ENCODE results near the gene ATG13.
A peak's percentile ranks its signal among the peaks of the same experiment; 100 is the strongest.

DNA sequence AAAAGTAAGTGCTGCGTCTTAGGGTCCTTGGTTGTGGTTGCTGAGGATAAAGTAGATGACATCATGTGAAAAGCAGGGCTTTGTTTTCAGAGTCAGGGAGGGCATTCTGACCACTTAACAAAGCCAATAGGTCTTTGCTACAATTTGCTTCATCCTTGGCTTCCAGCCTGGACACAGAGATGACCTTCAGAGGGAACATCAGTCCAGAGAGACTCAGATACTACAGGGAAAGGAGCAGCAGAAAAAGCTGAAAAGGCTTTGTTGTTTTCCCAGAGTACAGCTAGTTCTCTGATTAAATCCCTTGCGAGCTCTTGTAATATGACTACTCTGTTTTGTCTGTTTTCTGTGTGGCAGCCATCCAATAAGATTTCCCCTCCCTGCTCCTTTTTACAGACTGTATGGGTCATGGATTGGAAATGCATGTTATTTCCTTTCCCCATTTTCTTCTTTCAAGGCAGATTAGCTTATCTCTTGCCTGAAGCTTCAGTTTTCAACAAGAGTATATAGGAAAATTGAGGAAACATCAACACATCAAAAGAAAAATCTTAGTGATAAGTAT lies 31.9 kb downstream of the ATG13 start:
- TF ChIP-seq CTCF (IDR thresholded peaks at IDR 0.05; ENCODE audit: low read depth, low read length, missing input control) (no peak), JUND (IDR thresholded peaks at IDR 0.05) (peak in 1 of 2 donors; percentile 16), REST (IDR thresholded peaks at IDR 0.05) (peak; percentile 39), EGR1 (IDR thresholded peaks at IDR 0.05; ENCODE audit: low read depth in 2 of 2) (no peak), GABPA (IDR thresholded peaks at IDR 0.05 in 1 of 2, conservative IDR thresholded peaks at IDR 0.05 in 1 of 2) (no peak), YY1 (IDR thresholded peaks at IDR 0.05) (no peak), SP1 (IDR thresholded peaks at IDR 0.05) (peak; percentile 61), RAD21 (IDR thresholded peaks at IDR 0.05) (peak in 1 of 2 donors; percentile 41), RXRA (IDR thresholded peaks at IDR 0.05) (peak; percentile 31 to 54), TAF1 (conservative IDR thresholded peaks at IDR 0.05) (no peak), FOXA1 (IDR thresholded peaks at IDR 0.05) (no peak)
- TF ChIP-seq, protein P1, sequence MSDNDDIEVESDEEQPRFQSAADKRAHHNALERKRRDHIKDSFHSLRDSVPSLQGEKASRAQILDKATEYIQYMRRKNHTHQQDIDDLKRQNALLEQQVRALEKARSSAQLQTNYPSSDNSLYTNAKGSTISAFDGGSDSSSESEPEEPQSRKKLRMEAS (IDR thresholded peaks at IDR 0.05) = no peak
- TF ChIP-seq, protein P2, sequence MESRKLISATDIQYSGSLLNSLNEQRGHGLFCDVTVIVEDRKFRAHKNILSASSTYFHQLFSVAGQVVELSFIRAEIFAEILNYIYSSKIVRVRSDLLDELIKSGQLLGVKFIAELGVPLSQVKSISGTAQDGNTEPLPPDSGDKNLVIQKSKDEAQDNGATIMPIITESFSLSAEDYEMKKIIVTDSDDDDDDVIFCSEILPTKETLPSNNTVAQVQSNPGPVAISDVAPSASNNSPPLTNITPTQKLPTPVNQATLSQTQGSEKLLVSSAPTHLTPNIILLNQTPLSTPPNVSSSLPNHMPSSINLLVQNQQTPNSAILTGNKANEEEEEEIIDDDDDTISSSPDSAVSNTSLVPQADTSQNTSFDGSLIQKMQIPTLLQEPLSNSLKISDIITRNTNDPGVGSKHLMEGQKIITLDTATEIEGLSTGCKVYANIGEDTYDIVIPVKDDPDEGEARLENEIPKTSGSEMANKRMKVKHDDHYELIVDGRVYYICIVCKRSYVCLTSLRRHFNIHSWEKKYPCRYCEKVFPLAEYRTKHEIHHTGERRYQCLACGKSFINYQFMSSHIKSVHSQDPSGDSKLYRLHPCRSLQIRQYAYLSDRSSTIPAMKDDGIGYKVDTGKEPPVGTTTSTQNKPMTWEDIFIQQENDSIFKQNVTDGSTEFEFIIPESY (IDR thresholded peaks at IDR 0.05) = no peak
- TF ChIP-seq, protein P3, sequence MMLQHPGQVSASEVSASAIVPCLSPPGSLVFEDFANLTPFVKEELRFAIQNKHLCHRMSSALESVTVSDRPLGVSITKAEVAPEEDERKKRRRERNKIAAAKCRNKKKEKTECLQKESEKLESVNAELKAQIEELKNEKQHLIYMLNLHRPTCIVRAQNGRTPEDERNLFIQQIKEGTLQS (IDR thresholded peaks at IDR 0.05) = no peak

Data from liver (tissue), 3 donors.